Measurements from ENCODE around the gene IFNG.

Gene IFNG

GRCh38 chr12:68166317-68166831 lies 6.8 kb upstream of the IFNG start:
- DNase-seq (ENCODE audit: low spot score), result no peak

DNA sequence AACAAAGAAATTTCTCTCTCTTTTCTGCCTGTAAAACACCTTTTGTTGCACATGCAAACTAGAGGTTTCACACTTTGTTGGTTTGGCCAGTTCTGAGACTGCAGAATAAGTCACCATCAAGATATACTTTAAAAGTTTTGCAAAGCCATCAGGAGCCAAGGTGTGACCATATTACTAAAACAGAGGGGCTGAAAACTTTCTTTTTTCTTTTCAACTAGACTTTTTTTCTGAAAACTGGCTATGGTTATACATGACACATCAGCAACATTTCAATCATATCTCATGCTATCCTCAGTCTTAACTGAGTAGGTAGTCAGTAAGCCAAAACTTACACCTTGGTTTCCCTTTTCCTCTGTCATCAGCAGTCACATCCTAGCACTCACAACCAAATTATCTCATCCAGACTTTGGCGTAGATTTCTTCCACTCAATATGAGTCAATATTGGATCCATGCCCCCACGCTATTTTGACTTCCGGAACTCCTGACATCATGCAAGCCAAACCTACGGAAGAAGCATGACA lies 4.1 kb upstream of the IFNG start:
- DNase-seq (ENCODE audit: low spot score), result peak; percentile 43

- DNase-seq (ENCODE audit: low spot score), result no peak
These were observed 2.8 kb upstream of the IFNG start for GRCh38 chr12:68162374-68162773.

- peak; percentile 72 for DNase-seq (ENCODE audit: low spot score)
These were observed 1.1 kb downstream of the IFNG start for GRCh38 chr12:68158432-68158831.

GRCh38 chr12:68157380-68157779 lies 2.2 kb downstream of the IFNG start:
- peak; percentile 25 for DNase-seq (ENCODE audit: low spot score)

DNA sequence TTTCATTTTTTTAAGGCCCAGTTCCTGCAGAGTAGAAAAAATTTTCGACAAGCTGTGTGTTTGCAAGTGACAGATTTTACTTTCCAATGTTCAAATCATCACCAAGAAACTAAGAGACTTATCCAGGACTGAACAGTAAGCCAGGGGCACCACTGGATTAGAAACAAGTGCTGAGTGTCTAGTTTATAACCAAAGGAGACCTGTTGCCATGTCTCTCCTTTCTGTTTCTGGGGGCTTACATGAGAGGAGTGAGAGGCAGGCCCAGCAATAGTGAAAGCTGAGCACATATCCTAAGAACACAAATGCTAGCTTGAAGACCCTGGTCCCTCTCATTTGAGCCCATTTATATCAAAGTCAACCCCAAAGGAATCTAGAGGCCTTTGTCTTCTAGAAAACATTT lies 2.9 kb downstream of the IFNG start:
- no peak for DNase-seq (ENCODE audit: low spot score)

DNA sequence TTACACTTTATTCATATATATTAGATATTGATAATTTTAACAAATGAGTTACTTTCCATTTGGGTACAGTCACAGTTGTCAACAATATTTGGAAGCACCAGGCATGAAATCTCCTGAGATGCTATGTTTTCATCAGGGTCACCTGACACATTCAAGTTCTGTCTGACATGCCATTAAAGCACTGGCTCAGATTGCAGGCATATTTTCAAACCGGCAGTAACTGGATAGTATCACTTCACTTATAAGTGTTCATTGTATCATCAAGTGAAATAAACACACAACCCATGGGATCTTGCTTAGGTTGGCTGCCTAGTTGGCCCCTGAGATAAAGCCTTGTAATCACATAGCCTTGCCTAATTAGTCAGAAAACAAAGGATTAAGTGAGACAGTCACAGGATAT lies 4.8 kb downstream of the IFNG start:
- no peak for DNase-seq (ENCODE audit: low spot score)

DNA sequence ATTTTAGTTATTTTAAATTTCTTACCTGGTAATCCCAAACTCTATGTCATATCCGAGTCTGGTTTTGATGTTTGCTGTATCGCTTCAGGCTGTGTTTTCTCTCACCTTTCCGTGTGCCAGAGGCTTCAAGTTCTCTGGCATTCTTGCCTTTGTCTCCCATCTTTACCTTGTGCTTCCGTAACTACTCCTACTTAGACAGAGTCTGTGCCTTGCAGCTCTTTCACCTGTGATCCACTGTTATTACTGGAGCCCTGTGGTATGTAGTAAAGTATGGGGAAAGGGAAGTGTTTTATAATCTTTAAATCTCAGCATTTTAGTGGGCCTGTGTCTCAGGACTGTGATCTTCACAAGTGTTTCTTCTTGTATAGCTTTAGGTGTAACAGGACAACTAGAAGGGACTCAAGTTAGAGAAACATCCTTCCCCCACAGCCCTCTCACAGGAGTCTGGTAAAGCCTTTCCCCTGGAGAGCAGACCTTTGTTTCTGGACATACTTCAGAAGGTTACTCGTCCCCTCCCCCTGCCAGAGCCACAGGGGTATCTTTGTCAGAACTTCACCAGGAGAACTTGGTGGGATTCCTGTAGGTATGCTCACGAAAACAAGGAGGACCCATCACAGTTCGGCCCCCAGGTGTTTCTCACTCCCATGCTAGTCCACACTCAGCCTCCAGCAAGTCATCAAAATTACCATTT lies 11.1 kb downstream of the IFNG start:
- no peak for DNase-seq (ENCODE audit: low spot score)

- DNase-seq (ENCODE audit: low spot score), result no peak
These were observed 19.0 kb downstream of the IFNG start for GRCh38 chr12:68140556-68140955.

- DNase-seq (ENCODE audit: low spot score), result no peak
These were observed 19.6 kb downstream of the IFNG start for GRCh38 chr12:68139941-68140340.

DNA sequence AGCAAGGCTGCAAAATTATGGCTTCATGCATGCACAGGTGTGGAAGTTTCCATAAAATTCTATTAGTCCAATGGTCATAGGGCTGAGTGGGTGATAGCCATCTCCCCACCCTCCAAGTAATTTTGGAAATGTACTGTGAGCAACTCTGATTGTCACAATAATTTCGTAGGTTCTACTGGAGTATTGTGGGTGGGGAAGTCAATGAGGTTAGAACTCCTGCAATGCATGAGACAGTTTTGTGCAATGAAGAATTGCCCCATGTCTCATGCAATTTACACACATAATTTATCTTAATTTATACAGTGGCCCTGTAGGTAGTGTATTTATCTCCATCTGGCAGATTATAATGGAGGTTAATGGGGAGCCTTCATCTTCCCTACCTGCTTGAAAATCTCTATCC lies 20.5 kb downstream of the IFNG start:
- no peak for DNase-seq (ENCODE audit: low spot score)

- DNase-seq (ENCODE audit: low spot score), result no peak
These were observed 21.1 kb downstream of the IFNG start for GRCh38 chr12:68138480-68138879.

DNA sequence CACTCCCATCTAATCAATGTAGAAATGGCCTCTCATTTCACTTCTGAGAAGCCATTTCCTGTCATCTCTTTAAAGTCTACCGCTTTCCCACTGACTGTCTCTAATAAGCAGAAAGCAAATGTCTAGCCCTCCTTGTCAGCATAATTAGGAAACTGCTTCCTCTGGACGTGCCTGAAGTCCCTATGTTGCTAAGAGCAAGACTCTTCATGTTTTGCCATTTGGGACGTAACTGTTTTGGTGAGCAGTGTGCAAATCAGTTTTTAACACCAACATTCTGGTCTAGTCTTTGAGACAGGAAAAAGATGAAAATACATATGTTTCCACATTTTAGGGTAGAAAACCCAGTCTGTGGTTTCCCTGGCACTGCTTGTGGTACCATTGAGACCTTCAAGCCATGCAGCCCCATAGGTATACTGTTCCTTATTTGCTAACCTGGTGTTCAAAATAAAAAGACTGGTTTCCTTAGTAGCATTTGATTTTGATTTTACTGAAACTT lies 22.2 kb downstream of the IFNG start:
- no peak for DNase-seq (ENCODE audit: low spot score)

- DNase-seq (ENCODE audit: low spot score), result no peak
These were observed 24.0 kb downstream of the IFNG start for GRCh38 chr12:68135520-68135919.

GRCh38 chr12:68131867-68132414 lies 27.6 kb downstream of the IFNG start:
- DNase-seq (ENCODE audit: low spot score), result no peak

DNA sequence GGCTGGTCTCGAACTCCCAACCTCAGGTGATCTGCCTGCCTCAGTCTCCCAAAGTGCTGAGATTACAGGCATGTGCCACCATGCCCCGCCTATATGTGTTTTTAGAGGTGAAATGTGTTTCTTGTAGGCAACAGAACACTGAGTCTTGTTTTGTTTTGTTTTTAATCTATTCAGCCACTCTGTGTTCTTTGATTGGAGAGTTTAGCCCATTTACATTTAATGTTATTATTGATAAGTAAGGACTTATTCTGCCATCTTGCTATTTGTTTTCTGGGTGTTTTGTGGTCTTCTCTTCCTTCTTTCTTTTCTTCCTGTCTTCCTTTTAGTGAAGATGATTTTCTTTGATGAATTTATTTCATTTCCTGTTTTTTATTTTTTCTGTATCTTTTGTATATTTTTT lies 29.6 kb downstream of the IFNG start:
- DNase-seq (ENCODE audit: low spot score), result no peak

DNA sequence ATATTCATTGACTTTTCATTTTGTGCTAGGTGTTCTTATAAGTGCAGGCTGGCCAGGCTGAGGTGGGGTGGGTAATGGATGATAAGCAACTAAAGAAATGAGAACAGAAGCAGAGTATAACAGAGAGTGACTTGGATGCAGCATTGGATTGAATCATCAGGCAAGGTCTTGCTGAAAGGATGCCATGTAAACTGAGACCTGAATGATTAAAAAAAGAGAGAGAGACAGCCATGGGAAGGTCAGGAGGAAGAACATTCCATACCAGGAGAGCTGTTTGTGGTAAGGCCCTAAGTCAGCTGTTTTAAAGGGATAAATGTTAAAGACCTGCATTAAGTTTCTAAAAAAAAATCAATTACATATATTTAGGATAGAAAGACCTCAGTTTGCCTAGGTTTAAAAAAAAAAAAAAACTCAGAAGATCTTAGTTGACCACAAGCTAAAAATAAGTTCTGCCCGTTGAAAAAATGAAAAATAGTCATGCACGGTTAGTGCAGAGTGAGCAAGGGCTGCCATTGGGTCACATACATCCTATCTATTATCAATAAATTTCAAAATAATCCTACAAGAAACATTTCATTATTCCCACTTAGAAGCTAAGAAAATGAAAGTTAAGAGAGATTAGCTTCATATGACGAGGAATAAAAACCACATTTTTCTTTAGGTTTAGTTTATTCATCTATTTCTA lies 37.2 kb downstream of the IFNG start:
- DNase-seq (ENCODE audit: low spot score), result no peak

DNA sequence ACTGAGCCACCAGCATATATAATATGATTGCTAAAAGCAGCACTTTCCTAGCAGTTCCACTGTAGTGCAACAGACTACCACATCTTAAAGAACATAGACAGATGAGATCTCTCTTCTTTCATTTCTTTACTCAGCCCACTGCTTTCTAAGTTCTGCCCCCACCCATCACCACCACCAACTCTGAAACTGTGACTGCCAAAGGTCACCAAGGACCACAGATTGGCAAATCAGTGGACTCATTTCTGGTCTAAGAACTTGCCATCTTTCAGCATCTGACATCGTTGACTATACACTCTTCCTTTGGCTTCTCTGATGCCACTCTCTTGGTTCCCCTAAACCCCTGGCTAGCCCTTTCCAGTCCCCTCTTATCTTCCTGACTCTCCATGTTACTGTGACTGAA lies 38.4 kb downstream of the IFNG start:
- DNase-seq (ENCODE audit: low spot score), result no peak

DNA sequence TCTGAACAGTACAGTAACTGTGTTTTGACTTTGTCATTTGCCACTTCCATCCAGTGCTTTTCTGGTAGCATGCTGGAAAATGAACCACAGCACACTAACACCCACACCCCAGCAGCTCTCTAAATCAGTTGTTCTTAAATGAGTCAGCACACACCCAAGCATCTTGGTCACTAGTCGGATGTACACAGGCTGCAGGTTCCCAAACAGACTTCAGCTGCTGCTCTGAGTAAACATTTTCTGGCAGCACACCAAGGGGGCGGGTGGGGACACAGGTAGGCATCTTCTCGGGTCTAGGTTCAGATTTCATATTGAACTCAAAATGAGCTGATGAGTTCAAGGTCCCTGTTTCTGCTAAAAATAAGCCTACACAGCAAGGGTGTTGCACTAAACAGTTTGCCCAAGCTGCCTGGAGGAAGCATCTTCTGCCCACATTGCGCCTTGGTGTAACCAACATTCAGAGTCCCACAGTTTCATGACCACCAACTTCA lies 39.8 kb downstream of the IFNG start:
- DNase-seq (ENCODE audit: low spot score), result peak; percentile 62

DNA sequence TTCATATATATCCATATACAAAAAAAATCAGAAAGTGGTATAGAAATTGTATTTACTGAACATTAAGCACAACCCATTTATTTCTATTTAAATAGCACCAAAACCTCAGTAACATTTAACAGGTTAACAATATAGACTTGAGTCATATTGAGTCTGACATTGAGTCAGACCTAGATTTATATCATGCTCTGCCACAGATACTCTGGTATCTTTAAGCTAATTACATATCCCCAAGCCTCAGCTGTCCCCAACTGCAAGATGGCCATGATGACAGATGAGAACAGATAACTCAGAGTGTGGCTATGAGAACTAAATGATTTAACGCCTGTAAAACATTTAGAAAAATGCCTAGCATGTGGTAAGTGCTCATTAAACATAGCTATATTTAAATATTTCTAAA lies 40.3 kb downstream of the IFNG start:
- peak; percentile 31 for DNase-seq (ENCODE audit: low spot score)

DNA sequence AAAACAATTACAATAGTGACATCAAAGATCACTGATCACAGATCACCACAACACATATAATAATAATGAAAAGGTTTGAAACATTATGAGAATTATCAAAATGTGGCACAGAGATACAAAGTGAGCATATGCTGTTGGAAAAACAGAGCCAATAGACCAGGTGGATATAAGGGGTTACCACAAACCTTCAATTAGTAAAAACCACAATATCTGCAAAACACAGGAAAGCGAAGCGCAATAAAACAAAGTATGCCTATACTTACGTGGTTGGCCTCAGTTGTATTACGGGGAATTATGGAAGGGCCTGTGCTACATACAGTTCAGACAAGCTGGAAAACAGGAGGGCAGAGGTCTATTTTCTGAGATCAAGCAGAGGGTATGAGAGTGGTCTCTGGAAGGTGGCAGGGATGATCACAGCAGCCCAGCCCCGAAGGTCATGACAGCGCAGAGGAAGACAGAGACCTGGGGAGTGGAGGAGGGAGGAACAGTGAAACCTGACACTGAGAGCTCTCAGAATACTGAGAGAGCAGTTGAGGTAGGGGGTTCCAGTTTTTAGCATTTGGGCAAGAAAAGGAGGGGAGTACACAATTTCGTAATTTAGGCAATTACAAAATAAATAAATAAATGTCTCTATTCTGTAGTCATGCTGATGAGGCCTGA lies 41.3 kb downstream of the IFNG start:
- no peak for DNase-seq (ENCODE audit: low spot score)

- DNase-seq (ENCODE audit: low spot score), result no peak
These were observed 41.9 kb downstream of the IFNG start for GRCh38 chr12:68117661-68118060.
